Tibial nerve (tissue), 3 donors: ENCODE measurements around the gene UFSP2.

Experiments
- POLR2A ChIP-seq, 2 donors: fragments of 450-650 bp; IDR thresholded peaks; one replicate each; pipeline ENCODE4 v1.6.1; 2017; ENCODE audit warnings: antibody characterized with exemption in 2 of 2, mild to moderate bottlenecking in 2 of 2, moderate library complexity in 2 of 2
- TF ChIP-seq, protein P1 (sequence below), 5 experiments: fragments of 200-600 bp in 3 of 5; fragments of 450-650 bp in 2 of 5; sonication (generic) in 3 of 5; IDR thresholded peaks; one replicate each; pipeline ENCODE4 v1.5.1; 2016 to 2019; ENCODE audit warnings: antibody characterized with exemption in 5 of 5, mild to moderate bottlenecking in 3 of 5, moderate library complexity in 2 of 5

GRCh38 chr4:185379326-185380295 is 46.2 kb downstream of the UFSP2 start:
- TF ChIP-seq, protein P1, sequence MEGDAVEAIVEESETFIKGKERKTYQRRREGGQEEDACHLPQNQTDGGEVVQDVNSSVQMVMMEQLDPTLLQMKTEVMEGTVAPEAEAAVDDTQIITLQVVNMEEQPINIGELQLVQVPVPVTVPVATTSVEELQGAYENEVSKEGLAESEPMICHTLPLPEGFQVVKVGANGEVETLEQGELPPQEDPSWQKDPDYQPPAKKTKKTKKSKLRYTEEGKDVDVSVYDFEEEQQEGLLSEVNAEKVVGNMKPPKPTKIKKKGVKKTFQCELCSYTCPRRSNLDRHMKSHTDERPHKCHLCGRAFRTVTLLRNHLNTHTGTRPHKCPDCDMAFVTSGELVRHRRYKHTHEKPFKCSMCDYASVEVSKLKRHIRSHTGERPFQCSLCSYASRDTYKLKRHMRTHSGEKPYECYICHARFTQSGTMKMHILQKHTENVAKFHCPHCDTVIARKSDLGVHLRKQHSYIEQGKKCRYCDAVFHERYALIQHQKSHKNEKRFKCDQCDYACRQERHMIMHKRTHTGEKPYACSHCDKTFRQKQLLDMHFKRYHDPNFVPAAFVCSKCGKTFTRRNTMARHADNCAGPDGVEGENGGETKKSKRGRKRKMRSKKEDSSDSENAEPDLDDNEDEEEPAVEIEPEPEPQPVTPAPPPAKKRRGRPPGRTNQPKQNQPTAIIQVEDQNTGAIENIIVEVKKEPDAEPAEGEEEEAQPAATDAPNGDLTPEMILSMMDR (IDR thresholded peaks at IDR 0.05) = no peak
- no peak for TF ChIP-seq POLR2A (IDR thresholded peaks at IDR 0.05)
